ENCODE data around the gene MAP3K20.
"Not testable (repeated sequence)": the region's sequence is repeated elsewhere in the genome, so short reads cannot be mapped to it uniquely, and the experiment has no call there.

Gene MAP3K20

GRCh38 chr2:173091910-173092309 lies 16.3 kb downstream of the MAP3K20 start:
- no peak overlapping the region for H3K4me2 ChIP-seq (ENCODE audit: insufficient read depth, low read length)
- H3K4me3 ChIP-seq (ENCODE audit: low read depth in 1 of 2, low read length in 2 of 2): no peak overlapping the region
- no peak overlapping the region for H3K27ac ChIP-seq (ENCODE audit: low read length)
- peaks cover 27% of the 10 kb centered on the region for H3K36me3 ChIP-seq (ENCODE audit: insufficient read depth, low read length)
- H3K4me1 ChIP-seq (ENCODE audit: insufficient read depth, low read length): no peaks in the 10 kb centered on the region
- no peaks in the 10 kb centered on the region for H3K27me3 ChIP-seq (ENCODE audit: insufficient read depth, low read length, poor library complexity)
- no peak overlapping the region for H2AFZ ChIP-seq (ENCODE audit: low read depth, low read length)
- DNase-seq (no peak), ATAC-seq (ENCODE audit: insufficient read depth, low read depth) (no peak)
- no peak for TF ChIP-seq EZH2 (IDR thresholded peaks at IDR 0.05; ENCODE audit: borderline replicate concordance, low read depth, low read length, severe bottlenecking)
- TF ChIP-seq, protein P1, sequence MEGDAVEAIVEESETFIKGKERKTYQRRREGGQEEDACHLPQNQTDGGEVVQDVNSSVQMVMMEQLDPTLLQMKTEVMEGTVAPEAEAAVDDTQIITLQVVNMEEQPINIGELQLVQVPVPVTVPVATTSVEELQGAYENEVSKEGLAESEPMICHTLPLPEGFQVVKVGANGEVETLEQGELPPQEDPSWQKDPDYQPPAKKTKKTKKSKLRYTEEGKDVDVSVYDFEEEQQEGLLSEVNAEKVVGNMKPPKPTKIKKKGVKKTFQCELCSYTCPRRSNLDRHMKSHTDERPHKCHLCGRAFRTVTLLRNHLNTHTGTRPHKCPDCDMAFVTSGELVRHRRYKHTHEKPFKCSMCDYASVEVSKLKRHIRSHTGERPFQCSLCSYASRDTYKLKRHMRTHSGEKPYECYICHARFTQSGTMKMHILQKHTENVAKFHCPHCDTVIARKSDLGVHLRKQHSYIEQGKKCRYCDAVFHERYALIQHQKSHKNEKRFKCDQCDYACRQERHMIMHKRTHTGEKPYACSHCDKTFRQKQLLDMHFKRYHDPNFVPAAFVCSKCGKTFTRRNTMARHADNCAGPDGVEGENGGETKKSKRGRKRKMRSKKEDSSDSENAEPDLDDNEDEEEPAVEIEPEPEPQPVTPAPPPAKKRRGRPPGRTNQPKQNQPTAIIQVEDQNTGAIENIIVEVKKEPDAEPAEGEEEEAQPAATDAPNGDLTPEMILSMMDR (IDR thresholded peaks at IDR 0.05; ENCODE audit: borderline replicate concordance, extremely low read depth, low read length, poor library complexity, severe bottlenecking): no peak
- H3K9me3 ChIP-seq (ENCODE audit: insufficient read depth, low read length, severe bottlenecking): no peaks in the 10 kb centered on the region
- H3K79me2 ChIP-seq (ENCODE audit: insufficient read depth, low read length): peaks cover 12% of the 10 kb centered on the region
- no peak overlapping the region for H3K9ac ChIP-seq (ENCODE audit: low read depth, low read length)
- peaks cover 5% of the 10 kb centered on the region; the same call in 1 of the 2 replicates for H4K20me1 ChIP-seq (ENCODE audit: insufficient read depth, low read length)

GRCh38 chr2:173092844-173093402 lies 17.3 kb downstream of the MAP3K20 start:
- ATAC-seq (ENCODE audit: insufficient read depth, low read depth): no peak
- Histone ChIP-seq H3K4me3 (ENCODE audit: low read depth in 1 of 2, low read length in 2 of 2) (no peak overlapping the region), H3K4me2 (ENCODE audit: insufficient read depth, low read length) (no peak overlapping the region), H3K9me3 (ENCODE audit: insufficient read depth, low read length, severe bottlenecking) (no peaks in the 10 kb centered on the region), H3K9ac (ENCODE audit: low read depth, low read length) (no peak overlapping the region), H2AFZ (ENCODE audit: low read depth, low read length) (no peak overlapping the region), H4K20me1 (ENCODE audit: insufficient read depth, low read length) (peaks cover 5% of the 10 kb centered on the region; the same call in 1 of the 2 replicates), H3K36me3 (ENCODE audit: insufficient read depth, low read length) (peaks cover 27% of the 10 kb centered on the region), H3K4me1 (ENCODE audit: insufficient read depth, low read length) (no peaks in the 10 kb centered on the region), H3K27ac (ENCODE audit: low read length) (no peak overlapping the region), H3K27me3 (ENCODE audit: insufficient read depth, low read length, poor library complexity) (no peaks in the 10 kb centered on the region), H3K79me2 (ENCODE audit: insufficient read depth, low read length) (peaks cover 9% of the 10 kb centered on the region)
- DNase-seq: no peak
- TF ChIP-seq, protein P1 (IDR thresholded peaks at IDR 0.05; ENCODE audit: borderline replicate concordance, extremely low read depth, low read length, poor library complexity, severe bottlenecking): no peak
- no peak for TF ChIP-seq EZH2 (IDR thresholded peaks at IDR 0.05; ENCODE audit: borderline replicate concordance, low read depth, low read length, severe bottlenecking)

DNA sequence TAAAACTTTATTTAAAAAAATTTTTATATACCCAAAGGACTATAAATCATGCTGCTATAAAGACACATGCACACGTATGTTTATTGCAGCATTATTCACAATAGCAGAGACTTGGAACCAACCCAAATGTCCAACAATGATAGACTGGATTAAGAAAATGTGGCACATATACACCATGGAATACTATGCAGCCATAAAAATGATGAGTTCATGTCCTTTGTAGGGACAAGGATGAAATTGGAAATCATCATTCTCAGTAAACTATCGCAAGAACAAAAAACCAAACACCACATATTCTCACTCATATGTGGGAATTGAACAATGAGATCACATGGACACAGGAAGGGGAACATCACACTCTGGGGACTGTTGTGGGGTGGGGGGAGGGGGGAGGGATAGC lies 18.0 kb downstream of the MAP3K20 start:
- H3K4me3 ChIP-seq (ENCODE audit: low read depth in 1 of 2, low read length in 2 of 2); H3K4me1 ChIP-seq (ENCODE audit: insufficient read depth, low read length); ATAC-seq (ENCODE audit: insufficient read depth, low read depth); H3K27ac ChIP-seq (ENCODE audit: low read length); H3K9ac ChIP-seq (ENCODE audit: low read depth, low read length); H3K27me3 ChIP-seq (ENCODE audit: insufficient read depth, low read length, poor library complexity); DNase-seq; H3K79me2 ChIP-seq (ENCODE audit: insufficient read depth, low read length); H2AFZ ChIP-seq (ENCODE audit: low read depth, low read length); H4K20me1 ChIP-seq (ENCODE audit: insufficient read depth, low read length); H3K4me2 ChIP-seq (ENCODE audit: insufficient read depth, low read length); H3K9me3 ChIP-seq (ENCODE audit: insufficient read depth, low read length, severe bottlenecking): not testable (repeated sequence)
- H3K36me3 ChIP-seq (ENCODE audit: insufficient read depth, low read length): peaks cover 27% of the 10 kb centered on the region

DNA sequence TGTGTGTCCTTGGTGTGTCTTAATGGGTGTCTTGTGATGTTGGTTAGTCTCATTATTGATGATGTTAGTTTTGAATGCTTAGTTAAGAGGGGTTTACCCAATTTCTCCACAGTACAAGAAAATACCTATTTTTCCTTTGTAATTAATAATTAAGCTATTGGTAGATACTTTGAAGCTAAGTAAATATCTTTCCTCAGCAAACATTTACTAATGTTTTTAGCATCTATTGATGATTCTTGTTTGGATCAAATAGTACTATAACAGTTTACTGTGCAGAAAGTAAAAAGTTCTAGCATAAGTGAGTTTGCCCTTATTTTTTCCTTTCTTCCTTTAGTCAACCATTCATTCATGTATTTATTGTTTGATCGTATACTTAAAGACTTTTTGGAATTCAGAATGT lies 19.1 kb downstream of the MAP3K20 start:
- H3K27me3 ChIP-seq (ENCODE audit: insufficient read depth, low read length, poor library complexity): no peaks in the 10 kb centered on the region
- H3K27ac ChIP-seq (ENCODE audit: low read length): no peak overlapping the region
- H4K20me1 ChIP-seq (ENCODE audit: insufficient read depth, low read length): peaks cover 5% of the 10 kb centered on the region; the same call in 1 of the 2 replicates
- no peak for ATAC-seq (ENCODE audit: insufficient read depth, low read depth)
- H3K4me3 ChIP-seq (ENCODE audit: low read depth in 1 of 2, low read length in 2 of 2): no peak overlapping the region
- no peaks in the 10 kb centered on the region for H3K9me3 ChIP-seq (ENCODE audit: insufficient read depth, low read length, severe bottlenecking)
- H2AFZ ChIP-seq (ENCODE audit: low read depth, low read length): no peak overlapping the region
- peaks cover 4% of the 10 kb centered on the region for H3K79me2 ChIP-seq (ENCODE audit: insufficient read depth, low read length)
- peaks cover 30% of the 10 kb centered on the region for H3K36me3 ChIP-seq (ENCODE audit: insufficient read depth, low read length)
- H3K9ac ChIP-seq (ENCODE audit: low read depth, low read length): no peak overlapping the region
- TF ChIP-seq, protein P1 (IDR thresholded peaks at IDR 0.05; ENCODE audit: borderline replicate concordance, extremely low read depth, low read length, poor library complexity, severe bottlenecking): no peak
- TF ChIP-seq EZH2 (IDR thresholded peaks at IDR 0.05; ENCODE audit: borderline replicate concordance, low read depth, low read length, severe bottlenecking): no peak
- DNase-seq: no peak
- no peaks in the 10 kb centered on the region for H3K4me1 ChIP-seq (ENCODE audit: insufficient read depth, low read length)
- H3K4me2 ChIP-seq (ENCODE audit: insufficient read depth, low read length): no peak overlapping the region

All from DND-41 (cell line).